ENCODE results near the gene KDM4B.

DNA sequence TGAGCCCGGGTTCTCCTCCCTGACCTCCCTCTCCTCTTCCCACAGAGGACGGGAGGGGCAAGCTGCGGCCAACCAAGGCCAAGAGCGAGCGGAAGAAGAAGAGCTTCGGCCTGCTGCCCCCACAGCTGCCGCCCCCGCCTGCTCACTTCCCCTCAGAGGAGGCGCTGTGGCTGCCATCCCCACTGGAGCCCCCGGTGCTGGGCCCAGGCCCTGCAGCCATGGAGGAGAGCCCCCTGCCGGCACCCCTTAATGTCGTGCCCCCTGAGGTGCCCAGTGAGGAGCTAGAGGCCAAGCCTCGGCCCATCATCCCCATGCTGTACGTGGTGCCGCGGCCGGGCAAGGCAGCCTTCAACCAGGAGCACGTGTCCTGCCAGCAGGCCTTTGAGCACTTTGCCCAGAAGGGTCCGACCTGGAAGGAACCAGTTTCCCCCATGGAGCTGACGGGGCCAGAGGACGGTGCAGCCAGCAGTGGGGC lies 162.2 kb downstream of the KDM4B start:
- TF ChIP-seq, protein P1, sequence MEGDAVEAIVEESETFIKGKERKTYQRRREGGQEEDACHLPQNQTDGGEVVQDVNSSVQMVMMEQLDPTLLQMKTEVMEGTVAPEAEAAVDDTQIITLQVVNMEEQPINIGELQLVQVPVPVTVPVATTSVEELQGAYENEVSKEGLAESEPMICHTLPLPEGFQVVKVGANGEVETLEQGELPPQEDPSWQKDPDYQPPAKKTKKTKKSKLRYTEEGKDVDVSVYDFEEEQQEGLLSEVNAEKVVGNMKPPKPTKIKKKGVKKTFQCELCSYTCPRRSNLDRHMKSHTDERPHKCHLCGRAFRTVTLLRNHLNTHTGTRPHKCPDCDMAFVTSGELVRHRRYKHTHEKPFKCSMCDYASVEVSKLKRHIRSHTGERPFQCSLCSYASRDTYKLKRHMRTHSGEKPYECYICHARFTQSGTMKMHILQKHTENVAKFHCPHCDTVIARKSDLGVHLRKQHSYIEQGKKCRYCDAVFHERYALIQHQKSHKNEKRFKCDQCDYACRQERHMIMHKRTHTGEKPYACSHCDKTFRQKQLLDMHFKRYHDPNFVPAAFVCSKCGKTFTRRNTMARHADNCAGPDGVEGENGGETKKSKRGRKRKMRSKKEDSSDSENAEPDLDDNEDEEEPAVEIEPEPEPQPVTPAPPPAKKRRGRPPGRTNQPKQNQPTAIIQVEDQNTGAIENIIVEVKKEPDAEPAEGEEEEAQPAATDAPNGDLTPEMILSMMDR (IDR thresholded peaks at IDR 0.05): no peak
- TF ChIP-seq POLR2AphosphoS5 (IDR thresholded peaks at IDR 0.05): no peak

Data from gastroesophageal sphincter (tissue), 3 donors.